A673 (cell line): Measurements from ENCODE around the gene CHCHD6.

Experiments used
- EZH2 ChIP-seq: fragments of 200-600 bp; sonication (generic); IDR thresholded peaks from 2 replicates; pipeline ENCODE4 v1.6.1; 2017; ENCODE audit warnings: borderline replicate concordance, low read depth, mild to moderate bottlenecking, mixed read lengths, antibody characterized with exemption, low read length; ENCODE audit not compliant: poor library complexity, severe bottlenecking
- TF ChIP-seq, protein P1 (sequence below): fragments of 300-800, 200-600 bp; sonication (generic); conservative IDR thresholded peaks from 2 replicates; pipeline ENCODE4 v1.5.1; 2017; ENCODE audit warnings: low read depth, mild to moderate bottlenecking, antibody characterized with exemption, low read length, moderate library complexity, mixed read lengths

DNA sequence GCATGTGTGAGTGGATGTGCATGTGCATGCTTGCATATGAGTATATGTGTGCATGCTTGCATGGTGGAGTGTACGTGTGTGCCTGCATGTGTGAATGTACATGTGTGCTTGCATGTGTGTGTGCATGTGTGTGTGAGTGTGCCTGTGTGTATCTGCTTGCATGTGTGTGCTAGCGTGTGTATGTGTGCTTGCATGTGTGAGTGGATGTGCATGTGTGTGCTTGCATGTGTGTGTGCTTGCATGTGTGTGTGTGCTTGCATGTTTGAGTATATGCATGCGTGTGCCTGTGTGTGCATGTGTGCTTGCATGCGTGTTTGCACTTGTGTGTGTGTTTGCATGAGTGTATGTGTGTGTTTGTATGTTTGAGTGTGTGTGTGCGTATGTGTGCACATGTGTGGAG lies 274.3 kb downstream of the CHCHD6 start:
- TF ChIP-seq, protein P1, sequence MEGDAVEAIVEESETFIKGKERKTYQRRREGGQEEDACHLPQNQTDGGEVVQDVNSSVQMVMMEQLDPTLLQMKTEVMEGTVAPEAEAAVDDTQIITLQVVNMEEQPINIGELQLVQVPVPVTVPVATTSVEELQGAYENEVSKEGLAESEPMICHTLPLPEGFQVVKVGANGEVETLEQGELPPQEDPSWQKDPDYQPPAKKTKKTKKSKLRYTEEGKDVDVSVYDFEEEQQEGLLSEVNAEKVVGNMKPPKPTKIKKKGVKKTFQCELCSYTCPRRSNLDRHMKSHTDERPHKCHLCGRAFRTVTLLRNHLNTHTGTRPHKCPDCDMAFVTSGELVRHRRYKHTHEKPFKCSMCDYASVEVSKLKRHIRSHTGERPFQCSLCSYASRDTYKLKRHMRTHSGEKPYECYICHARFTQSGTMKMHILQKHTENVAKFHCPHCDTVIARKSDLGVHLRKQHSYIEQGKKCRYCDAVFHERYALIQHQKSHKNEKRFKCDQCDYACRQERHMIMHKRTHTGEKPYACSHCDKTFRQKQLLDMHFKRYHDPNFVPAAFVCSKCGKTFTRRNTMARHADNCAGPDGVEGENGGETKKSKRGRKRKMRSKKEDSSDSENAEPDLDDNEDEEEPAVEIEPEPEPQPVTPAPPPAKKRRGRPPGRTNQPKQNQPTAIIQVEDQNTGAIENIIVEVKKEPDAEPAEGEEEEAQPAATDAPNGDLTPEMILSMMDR = no peak
- no peak for TF ChIP-seq EZH2
